ENCODE results near the gene CCNY.

DNA sequence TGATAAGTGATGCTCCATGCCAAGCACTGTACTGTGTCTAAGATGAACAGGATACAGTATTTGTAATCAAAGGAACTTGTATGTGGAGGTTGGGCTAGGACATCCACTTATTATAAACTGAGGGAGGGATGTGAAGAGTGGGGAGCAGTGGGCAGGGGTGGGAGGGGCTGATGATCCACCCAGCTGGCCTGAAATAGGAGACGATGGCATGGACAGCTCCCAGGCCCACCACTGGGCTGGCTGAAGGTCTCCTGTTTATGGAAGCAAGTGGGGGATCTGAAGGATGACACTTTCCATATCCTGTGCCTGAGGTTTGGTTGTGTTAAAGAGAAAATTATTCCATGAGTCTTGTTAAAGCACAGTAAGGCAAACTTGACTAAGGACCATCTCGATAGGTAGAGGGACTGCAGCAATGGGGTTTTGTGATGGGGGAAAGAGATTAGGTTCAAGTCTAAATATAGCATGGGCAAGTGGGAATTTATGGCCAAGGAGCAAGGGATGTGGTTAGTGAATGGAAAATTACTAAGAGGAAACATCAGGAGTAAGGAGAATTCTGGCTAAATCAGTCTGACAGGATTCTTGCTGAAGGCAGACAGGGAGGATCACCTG, 124.6 kb downstream of the CCNY start:
- TF ChIP-seq, protein P1, sequence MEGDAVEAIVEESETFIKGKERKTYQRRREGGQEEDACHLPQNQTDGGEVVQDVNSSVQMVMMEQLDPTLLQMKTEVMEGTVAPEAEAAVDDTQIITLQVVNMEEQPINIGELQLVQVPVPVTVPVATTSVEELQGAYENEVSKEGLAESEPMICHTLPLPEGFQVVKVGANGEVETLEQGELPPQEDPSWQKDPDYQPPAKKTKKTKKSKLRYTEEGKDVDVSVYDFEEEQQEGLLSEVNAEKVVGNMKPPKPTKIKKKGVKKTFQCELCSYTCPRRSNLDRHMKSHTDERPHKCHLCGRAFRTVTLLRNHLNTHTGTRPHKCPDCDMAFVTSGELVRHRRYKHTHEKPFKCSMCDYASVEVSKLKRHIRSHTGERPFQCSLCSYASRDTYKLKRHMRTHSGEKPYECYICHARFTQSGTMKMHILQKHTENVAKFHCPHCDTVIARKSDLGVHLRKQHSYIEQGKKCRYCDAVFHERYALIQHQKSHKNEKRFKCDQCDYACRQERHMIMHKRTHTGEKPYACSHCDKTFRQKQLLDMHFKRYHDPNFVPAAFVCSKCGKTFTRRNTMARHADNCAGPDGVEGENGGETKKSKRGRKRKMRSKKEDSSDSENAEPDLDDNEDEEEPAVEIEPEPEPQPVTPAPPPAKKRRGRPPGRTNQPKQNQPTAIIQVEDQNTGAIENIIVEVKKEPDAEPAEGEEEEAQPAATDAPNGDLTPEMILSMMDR (IDR thresholded peaks at IDR 0.05; ENCODE audit: low read length) = no peak
- TF ChIP-seq EZH2 (optimal IDR thresholded peaks at IDR 0.05; ENCODE audit: low read depth, low read length) (no peak), EZH2phosphoT487 (IDR thresholded peaks at IDR 0.05; ENCODE audit: low read length) (no peak)

Data from MM.1S (cell line).